Lower leg skin (tissue), 4 donors: ENCODE measurements around the gene XRCC1. TPM values are rescaled to one million over a fixed set of nuclear protein-coding genes. Genes with fewer than 3 reads are reported as not detected.
A peak's percentile ranks its signal among the peaks of the same experiment; 100 is the strongest.
"Not testable (repeated sequence)": the region's sequence is repeated elsewhere in the genome, so short reads cannot be mapped to it uniquely, and the experiment has no call there.

Source experiments
- DNase-seq, 2 donors: peaks; one replicate each; pipeline ENCODE4 v3.0.0-alpha.2; 2019; ENCODE audit warnings: low spot score in 2 of 2
- H3K4me3 ChIP-seq: fragments of 200-600 bp; sonication (generic); 2 replicates; pipeline ENCODE4 v1.5.1; 2017; ENCODE audit warnings: mild to moderate bottlenecking, low read depth; ENCODE audit not compliant: poor library complexity, severe bottlenecking
- CTCF ChIP-seq, 3 donors: fragments of 450-650 bp; IDR thresholded peaks; one replicate each; pipeline ENCODE4 v1.5.1; 2016; ENCODE audit warnings: antibody characterized with exemption in 3 of 3, mild to moderate bottlenecking in 3 of 3, moderate library complexity in 2 of 3
- POLR2A ChIP-seq, 2 donors: fragments of 450-650 bp; IDR thresholded peaks; one replicate each; pipeline ENCODE4 v1.6.1; 2016 to 2017; ENCODE audit warnings: antibody characterized with exemption in 2 of 2, mild to moderate bottlenecking in 1 of 2, moderate library complexity in 1 of 2
- WGBS, 2 donors: methylation state at CpG; one replicate each; pipeline ENCODE4 v1.1.5; 2018; 5-methylcytosine and 5-hydroxymethylcytosine counted together
- intact Hi-C: fragments of 100-400 bp; cut with DNase I; formaldehyde crosslinking; loops from one replicate; pipeline ENCODE4 v1.15.0; 2023; ENCODE audit warnings: low total_unique reads
- total RNA-seq, 4 donors: library from RNA; depleted of rRNA; stranded (reverse); fragments of >200 nt; gene quantifications; one replicate each; pipeline ENCODE4 v1.1.0, GENCODE V29; 2016

The XRCC1 gene
- total RNA-seq, 4 donors from 2014 or later = 27.9 to 37.6 (median 31.5) TPM

- TF ChIP-seq POLR2A (IDR thresholded peaks at IDR 0.05) = no peak
- TF ChIP-seq CTCF (IDR thresholded peaks at IDR 0.05) = no peak
- DNase-seq = peak in 1 of 2 donors; percentile 36
- intact Hi-C loops = no loop called here
- H3K4me3 ChIP-seq = no peak overlapping the region
- 55% methylated on average over 7 of the region's 7 CpGs for WGBS, 2 donors
These were observed 31.4 kb upstream of the XRCC1 start for GRCh38 chr19:43606569-43607229.

- no peak overlapping the region for H3K4me3 ChIP-seq
- TF ChIP-seq POLR2A (IDR thresholded peaks at IDR 0.05) (no peak), CTCF (IDR thresholded peaks at IDR 0.05) (no peak)
- intact Hi-C loops = no loop called here
These were observed 30.7 kb upstream of the XRCC1 start for GRCh38 chr19:43605875-43606568.

DNA sequence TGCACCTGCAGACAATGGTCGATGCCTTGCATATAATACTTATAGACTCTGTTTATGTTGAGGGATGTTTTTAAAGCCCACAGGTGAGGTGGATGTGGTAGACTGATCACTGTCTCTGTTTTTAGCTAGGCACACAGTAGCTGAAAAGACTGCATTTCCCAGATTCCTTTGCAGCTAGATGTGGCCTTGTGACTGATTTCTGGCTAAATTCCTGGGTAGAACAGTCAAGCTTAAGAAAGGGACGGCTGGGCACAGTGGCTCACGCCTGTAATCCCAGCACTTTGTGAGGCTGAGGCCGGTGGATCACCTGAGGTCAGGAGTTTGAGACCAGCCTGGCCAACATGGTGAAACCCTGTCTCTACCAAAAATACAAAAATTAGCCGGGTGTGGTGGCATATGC is 25.0 kb upstream of the XRCC1 start:
- intact Hi-C loops, DNase-seq, H3K4me3 ChIP-seq: not testable (repeated sequence)
- WGBS, 2 donors = 73 to 79% methylated on average over 5 of the region's 5 CpGs

More at GRCh38 chr19:43605875-43606568, 30.7 kb upstream of the XRCC1 start:
- DNase-seq = no peak
- WGBS, 2 donors = 58 to 72% methylated on average over 7 of the region's 7 CpGs

DNA sequence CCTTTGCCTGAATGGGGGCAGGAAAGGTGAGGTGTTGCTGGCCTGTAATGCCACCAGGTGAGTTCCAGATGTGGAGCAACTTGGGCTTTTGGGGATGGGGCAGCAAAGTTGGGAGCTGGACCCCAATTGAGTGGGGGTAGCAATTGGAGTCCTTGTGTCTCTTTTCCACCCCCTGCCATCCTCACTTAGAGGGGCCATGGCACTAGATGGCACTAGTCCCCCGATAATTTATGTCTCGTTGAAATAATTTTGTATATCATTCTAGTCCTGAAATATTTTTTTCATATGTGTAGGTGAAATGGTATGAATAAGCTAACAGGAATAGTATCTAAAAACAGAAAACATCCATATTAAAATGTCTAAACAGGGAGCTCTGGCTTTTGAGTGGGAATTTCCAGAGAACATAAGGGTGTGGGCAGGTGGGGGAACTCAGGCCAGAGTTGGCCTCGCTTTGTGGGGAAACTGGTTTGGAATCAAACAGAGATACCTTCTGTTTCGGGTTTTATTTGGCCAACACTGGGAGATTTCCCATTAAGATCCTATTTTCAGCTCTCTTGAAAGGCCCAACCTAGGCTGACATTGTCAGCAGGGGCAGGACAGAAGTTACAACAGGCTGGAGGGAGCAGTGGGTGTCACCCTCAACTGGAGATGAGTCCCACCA is 24.4 kb upstream of the XRCC1 start:
- H3K4me3 ChIP-seq = no peak overlapping the region
- no peak for TF ChIP-seq CTCF (IDR thresholded peaks at IDR 0.05)
- no peak for TF ChIP-seq POLR2A (IDR thresholded peaks at IDR 0.05)
- DNase-seq = no peak
- 60 to 63% methylated on average over 4 of the region's 4 CpGs for WGBS, 2 donors
- intact Hi-C loops = no loop called here

DNA sequence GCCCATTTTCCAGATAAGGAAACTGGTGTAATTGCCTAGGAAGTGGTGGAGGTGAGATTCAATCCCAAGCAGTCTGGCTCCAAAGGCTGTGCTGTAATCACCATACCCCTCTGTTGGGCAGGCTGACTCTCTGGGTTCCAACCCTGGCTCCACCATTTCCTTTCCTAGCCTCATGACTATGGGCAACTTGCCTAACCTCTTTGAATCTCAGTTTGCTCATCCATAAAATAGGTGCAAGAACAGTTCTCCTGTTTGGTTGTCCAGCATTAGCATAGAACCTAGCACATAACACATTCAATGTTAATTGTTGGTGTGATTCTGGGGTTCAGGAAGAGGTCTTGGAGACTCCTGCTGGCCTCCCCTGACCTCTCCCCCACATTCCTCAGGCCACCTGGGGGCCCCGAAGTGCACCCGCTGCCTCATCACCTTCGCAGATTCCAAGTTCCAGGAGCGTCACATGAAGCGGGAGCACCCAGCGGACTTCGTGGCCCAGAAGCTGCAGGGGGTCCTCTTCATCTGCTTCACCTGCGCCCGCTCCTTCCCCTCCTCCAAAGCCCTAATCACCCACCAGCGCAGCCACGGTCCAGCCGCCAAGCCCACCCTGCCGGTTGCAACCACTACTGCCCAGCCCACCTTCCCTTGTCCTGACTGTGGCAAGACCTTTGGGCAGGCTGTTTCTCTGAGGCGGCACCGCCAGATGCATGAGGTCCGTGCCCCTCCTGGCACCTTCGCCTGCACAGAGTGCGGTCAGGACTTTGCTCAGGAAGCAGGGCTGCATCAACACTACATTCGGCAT is 23.3 kb upstream of the XRCC1 start:
- intact Hi-C loops = no loop called here
- TF ChIP-seq CTCF (IDR thresholded peaks at IDR 0.05) (no peak), POLR2A (IDR thresholded peaks at IDR 0.05) (no peak)
- 89 to 90% methylated on average over 19 of the region's 19 CpGs for WGBS, 2 donors
- H3K4me3 ChIP-seq = no peak overlapping the region
- no peak for DNase-seq
